ENCODE results near the gene CEP95.
"Not testable (repeated sequence)": the region's sequence is repeated elsewhere in the genome, so short reads cannot be mapped to it uniquely, and the experiment has no call there.

CEP95 gene

GRCh38 chr17:64565563-64565962 is 58.8 kb downstream of the CEP95 start:
- in situ Hi-C loops (cut with HindIII; ENCODE audit: low sequenced_read_pairs) = no loop called here

DNA sequence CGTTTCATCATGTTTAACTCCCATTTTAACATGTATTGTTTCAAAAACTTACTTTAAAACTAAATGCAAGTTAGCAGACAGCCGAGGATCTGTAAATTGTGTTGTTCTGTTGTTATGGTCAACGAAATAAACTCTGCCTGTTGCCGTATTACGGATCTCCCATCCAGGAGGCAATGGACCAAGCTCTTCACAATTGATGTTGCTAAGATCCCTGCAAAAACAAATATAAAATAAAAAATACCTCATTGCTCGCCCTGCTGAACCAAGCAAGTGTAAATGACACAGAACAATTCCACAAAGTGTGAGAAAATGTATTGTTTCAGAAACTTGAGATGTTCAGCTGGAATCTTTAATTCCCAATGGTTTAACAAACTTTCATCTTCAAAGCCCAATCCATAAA is 65.0 kb downstream of the CEP95 start:
- in situ Hi-C loops (cut with HindIII; ENCODE audit: low sequenced_read_pairs) = no loop called here

DNA sequence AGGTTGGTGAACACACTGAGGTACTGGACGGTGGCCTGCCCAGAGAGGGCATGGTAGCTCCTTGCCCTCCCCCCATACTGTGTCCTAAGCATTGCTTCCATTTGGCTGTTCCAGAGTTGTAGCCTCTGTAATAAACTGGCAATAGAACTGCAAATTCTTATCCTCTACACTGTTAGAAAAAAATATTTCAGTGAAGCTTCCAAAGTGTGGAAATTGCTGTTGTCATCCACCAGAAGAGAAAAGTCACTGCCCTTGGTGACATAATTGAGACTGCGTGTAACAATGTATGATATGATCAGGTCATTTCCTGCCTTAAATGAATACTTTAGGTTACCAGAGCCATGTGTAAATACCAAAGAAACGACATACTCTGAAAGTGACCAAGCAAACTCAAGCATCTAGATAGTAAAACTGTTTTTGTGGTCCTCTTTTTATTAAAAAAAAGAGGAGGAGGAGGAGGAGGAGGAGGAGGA is 65.9 kb downstream of the CEP95 start:
- in situ Hi-C loops (cut with HindIII; ENCODE audit: low sequenced_read_pairs) = no loop called here

DNA sequence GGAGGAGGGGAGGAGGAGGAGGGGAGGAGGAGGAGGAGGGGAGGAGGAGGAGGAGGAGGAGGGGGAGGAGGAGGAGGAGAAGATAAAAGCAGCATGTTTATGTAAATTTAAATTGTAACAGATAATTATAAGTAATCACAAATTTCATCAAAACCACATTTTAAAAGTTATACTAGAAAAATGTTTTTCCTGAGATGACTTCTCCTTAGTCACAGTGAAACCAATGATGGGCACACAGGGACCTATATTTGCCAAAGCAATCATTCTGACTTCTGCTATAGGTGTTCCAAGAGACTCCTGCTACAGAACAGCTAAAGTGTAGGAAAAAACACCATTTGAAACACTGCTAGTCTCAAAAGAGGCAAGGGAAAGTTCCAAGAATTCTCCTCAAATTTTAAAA is 66.4 kb downstream of the CEP95 start:
- in situ Hi-C loops (cut with HindIII; ENCODE audit: low sequenced_read_pairs) = no loop called here

- in situ Hi-C loops (cut with HindIII; ENCODE audit: low sequenced_read_pairs) = no loop called here
Measured at GRCh38 chr17:64574646-64575045, 67.9 kb downstream of the CEP95 start.

DNA sequence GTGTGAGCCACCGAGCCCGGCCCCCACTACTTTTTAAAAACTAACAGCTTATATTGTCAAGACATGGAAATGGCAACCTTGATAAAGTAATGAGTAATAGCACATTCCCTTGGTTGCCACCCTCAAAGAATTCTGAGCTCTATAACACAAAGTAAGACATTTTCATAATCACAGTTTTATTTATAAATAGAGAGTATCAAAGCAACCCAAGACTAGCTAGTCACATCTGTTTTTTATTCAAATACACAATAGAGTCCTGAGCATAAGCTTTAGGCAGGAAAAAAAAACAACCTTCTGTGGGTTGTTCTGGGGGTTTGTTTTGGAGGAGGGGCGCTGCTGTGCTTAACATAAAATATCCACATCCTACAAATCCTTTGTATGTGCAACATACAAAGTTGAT is 68.7 kb downstream of the CEP95 start:
- in situ Hi-C loops (cut with HindIII; ENCODE audit: low sequenced_read_pairs) = no loop called here

DNA sequence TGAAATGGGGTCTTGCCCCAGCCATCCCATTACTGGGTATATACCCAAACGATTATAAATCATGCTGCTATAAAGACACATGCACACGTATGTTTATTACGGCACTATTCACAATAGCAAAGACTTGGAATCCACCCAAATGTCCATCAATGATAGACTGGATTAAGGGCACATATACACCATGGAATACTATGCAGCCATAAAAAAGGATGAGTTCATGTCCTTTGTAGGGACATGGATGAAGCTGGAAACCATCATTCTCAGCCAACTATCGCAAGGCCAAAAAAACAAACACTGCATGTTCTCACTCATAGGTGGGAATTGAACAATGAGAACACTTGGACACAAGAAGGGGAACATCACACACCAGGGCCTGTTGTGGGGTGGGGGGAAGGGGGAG is 70.2 kb downstream of the CEP95 start:
- in situ Hi-C loops (cut with HindIII; ENCODE audit: low sequenced_read_pairs) = not testable (repeated sequence)

DNA sequence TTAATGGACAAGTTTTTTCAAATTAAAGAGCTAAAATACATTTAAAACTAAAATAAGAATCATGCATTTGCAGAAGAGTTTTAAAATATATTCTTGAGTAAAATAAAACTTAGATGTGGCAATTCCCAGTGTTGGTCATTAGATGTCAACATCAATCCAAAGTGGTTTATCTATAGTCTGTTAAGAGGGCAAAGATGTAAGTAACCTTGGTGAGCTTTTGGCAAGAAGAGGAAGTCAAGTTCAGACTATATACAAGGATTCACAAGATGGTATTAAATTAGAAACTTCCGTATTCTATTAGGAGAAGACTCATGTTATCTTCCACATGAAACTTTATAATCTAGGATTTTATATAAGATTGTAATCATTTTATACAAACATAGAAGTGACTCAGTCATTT is 73.1 kb downstream of the CEP95 start:
- in situ Hi-C loops (cut with HindIII; ENCODE audit: low sequenced_read_pairs) = no loop called here

- in situ Hi-C loops (cut with HindIII; ENCODE audit: low sequenced_read_pairs) = no loop called here
Measured at GRCh38 chr17:64580384-64581315, 73.9 kb downstream of the CEP95 start.

GRCh38 chr17:64583038-64583437 is 76.3 kb downstream of the CEP95 start:
- in situ Hi-C loops (cut with HindIII; ENCODE audit: low sequenced_read_pairs) = no loop called here

- in situ Hi-C loops (cut with HindIII; ENCODE audit: low sequenced_read_pairs) = no loop called here
Measured at GRCh38 chr17:64585146-64585545, 78.4 kb downstream of the CEP95 start.
